ENCODE data around the gene SEMA5A.

The SEMA5A gene

DNA sequence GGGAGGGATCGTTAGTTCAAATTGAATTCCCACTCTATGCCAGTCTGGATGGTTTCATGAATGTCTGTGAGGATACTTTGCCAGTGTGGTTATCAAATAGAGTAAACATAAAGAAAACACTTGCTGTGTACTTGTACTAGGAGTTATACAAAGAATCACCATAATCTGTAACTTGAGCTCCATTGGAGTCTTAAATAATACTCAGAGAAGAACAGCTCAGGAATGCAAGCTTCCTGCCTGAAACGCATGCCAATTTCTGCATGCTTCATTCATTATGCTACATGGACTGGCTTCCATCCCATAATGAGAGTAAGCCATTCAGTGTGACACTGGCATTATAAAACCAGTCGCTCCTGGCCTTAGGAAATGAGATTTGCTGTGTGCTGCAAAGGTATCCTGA lies 351.4 kb downstream of the SEMA5A start:
- no peak for DNase-seq

DNA sequence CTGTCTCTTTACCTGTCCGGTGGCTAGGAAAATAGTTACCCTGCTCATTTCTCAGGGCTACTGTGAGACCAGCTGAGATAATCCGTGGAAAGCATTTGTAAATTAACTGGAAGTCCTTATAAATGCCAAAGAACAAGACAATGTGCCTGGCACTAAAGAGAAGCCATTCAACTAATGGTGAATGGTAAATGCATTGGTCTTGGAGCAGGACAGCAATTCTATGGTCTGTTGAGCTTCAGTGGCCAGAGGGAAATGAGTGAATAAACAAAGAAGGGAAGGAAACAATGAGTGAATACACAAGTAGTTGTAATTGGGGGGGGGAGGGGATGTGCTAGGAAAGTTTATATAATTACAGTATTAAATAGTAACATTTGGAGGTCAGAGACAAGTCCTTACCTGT lies 353.6 kb downstream of the SEMA5A start:
- DNase-seq: no peak

DNA sequence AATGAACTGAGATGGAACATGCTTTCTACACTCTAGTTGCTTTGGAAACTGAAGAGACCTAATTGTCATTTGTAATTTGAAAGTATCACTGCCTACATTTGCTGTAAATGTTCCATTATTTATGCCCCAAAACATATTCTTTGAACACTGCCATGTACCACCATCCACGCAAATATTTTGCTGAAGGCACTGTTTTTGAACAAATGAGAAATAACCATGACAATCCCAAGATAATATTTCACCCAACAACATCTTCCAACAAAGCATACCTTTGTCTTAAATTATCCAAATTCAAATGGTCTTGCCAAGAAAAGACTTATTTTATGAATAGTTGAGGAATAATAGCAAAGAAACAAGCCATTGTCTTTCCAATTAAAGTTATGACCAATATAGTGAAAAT lies 356.2 kb downstream of the SEMA5A start:
- no peak for DNase-seq

DNA sequence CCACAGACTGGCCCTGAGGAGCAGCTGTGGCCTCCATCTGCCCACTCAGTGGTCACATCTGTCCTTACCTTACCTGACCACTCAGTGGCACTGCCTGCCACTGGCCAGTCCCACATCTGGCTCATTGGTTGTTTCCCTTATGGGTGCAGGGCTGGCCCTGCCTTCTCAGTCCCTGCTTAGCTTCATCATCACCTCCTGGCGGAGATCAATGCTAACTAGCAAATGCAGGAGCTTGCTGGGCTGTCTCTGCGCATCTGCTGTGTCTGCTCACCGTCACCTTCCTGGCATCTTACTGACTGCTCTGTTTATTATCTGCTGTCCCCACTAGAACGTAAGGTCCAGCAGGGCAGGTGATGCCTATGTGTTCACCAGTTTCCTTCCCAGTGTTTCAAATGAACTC lies 356.9 kb downstream of the SEMA5A start:
- no peak for DNase-seq

DNA sequence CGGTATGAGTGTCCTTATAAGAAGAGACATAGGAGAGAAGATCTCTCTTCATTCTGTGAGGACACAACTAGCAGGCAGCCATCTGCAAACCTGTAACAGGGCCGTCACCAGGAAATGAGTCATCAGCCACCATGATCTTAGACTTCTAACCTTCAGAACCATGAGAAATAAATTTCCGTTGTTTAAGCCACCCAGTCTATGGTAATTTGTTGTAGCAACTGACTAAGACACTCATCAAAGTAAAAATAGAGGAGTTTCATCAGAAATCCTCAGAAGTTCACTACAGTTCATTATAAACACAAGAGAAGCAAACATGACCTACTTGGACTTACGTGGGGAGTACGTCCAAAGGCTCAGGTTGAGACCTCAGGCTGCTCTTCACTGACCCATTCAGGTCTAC lies 357.7 kb downstream of the SEMA5A start:
- DNase-seq: no peak

DNA sequence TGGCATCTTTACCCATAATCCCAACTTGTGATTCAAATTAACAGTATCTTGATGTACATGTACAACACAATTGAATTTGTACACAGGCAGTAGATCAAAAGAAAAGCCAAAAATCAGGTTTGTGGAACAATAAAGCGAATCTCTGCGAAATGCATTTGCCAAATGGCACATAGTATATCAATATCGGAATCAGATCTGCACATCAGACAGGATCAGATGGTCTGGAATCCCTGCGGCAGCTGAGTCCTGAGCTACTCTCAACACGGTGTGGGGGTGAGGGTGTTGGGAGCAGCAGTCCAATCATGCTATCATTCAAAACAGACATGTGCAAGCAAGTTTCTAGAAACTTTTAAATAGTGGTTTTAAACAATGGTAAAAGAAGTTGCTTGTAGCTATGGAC lies 358.3 kb downstream of the SEMA5A start:
- DNase-seq: no peak

DNA sequence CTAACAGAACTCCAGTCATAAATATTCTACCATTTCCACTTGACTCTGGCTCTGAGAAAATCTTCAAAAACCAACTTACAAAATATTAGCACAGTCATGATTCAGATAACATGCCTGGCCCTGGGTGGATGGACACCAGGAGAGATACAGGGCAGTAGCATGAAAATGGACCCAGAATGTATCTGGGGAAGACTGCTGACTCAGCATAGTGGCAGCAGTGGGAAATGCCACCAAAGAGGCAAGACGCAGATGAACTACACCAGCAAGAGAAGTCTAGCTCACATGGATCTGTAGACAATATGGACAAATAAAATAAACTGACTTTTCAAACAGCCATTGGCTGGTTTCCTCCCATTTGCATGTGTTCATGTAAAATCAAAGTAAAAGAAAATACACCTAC lies 359.8 kb downstream of the SEMA5A start:
- DNase-seq: no peak

DNA sequence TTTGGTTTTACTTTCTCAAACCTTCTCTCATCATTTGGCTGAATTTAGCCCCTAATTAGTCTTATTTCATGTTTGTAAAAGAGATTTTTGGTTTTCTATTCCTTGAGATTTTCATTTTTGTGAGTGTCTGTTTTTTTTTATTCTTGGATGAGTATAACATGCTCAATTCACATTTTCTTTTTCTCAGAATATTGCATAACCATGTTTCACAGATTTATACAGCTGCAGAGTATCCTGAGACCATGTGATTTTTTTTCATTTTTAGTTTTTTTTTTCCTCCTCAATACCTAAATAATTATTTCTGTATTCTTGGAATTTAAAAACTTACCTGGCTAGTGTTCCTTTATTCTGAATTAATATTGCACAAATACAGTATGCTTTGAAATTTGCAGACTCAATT lies 361.9 kb downstream of the SEMA5A start:
- no peak for DNase-seq

DNA sequence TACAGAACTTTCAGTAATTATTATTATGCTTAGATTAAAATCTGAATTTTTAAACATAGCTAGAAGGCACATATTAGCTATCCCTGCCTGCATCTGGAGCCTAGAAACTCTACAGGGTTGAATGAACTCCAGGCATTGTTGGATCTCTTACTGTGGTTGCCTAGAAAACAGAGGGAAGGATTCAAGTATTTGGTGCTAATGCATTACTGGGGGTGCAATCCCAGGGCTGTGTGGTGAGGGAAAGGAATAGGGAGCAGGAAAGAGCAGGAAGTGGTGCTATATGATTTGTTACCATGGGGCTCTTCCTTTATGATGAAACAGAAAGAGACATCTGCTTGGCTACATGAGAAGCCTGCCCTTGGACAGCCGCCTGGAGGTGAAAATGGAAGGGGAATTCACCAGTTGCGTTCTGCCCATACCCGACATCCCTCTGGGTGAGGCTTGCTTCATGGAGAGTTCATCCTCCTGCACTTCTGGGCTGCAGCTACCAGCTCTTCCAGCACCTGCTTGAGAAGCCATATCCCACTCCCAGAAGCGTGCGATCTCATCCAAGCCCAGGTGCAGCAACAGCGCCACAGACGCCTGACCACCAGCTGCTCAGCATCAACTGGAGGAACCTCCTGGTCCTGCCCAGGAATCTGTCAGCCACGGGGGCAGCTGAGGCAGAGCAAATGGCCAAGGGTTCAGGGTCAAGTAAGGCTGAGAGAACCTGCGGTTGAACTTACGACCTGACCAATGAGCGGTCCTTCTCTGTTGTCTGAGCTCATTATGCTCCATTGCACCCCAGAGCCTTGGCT lies 362.8 kb downstream of the SEMA5A start:
- no peak for DNase-seq

DNA sequence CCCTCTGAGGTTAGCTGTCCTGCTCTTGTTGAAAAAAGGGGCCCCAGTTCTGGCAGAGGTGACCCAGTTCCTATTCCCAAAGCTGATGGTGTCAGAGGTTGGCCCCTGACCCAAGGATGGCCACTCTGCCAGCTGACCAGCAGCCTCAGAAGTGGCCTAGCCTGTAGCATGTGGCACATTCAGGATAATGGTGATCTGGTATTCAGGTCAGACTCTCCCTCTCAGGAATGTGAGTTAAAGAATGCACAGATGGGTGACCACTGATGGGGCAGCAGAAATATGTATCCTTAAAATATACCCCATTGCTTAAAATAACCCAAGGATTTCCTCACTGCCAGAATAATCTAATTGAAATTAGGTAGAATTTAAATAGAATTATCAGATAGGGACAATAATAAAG lies 369.2 kb downstream of the SEMA5A start:
- DNase-seq: no peak

DNA sequence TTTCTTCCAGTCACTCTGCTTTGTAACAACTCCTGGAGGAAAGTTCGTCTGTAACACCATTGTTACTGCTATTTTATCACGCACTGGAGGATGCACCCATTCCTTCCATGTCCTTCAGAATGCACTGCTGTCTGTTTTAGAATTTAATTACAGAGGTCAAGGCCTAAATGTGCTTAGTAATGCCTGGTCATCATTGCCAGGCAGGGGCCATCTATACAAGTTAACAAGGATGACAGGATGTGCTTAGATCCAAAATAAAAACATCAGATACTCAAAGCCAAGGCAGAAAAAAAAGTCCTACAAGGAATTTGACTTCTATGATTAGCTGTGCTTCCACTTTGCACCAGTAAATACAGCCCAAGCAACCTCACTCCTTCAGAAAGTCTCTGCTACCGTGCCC lies 371.4 kb downstream of the SEMA5A start:
- DNase-seq: no peak

DNA sequence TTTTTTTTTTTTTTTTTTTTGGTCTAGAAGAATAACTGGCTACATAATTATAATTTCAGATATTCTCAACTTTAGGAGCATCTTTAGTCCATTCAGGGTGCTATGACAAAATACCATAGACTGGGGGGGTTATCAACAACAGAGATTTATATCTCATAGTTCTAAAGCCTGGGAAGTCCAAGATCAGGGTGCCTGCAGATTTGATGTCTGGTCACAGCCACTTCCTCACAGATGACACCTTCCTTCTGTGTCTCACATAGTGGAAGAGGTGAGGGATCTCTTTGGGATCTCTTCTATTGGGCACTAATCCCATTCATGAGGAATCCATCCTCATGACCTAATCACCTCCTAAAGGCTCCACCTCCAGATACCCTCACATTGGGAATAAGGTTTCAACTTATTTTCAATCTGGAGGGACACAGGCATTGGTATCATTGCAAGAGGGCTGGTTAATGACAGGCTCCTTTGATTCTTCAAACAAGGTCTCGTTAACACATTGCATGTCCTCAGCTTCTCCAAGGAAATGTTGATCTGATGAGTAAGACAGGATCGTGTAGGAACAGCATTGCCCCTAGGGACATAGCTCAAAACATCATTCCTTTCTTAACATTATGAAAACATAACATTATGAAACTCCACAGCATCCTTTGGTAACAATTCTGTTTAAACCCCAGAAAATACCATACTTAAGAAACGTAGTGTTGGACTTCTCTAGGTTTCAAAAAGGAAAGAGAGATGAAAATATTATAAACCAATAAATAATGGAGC lies 372.4 kb downstream of the SEMA5A start:
- no peak for DNase-seq

DNA sequence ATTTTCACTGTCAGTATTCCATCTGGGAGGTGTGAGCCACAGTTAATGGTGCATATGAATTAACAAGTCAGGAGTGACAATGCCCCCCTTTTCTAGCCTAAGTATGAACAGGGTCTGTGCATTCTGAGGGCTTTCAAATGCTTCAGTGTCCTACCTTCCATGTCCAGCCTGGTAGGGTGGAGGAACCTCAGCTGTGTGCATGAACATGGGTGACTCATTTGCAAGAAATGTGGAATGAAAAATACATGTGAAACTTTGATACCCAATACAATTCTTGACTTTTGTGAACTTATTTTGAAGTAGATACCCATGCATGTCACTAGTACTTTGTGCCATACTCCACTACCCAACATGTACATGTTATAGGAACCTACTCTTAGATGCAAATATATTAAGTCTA lies 375.8 kb downstream of the SEMA5A start:
- DNase-seq: no peak

DNA sequence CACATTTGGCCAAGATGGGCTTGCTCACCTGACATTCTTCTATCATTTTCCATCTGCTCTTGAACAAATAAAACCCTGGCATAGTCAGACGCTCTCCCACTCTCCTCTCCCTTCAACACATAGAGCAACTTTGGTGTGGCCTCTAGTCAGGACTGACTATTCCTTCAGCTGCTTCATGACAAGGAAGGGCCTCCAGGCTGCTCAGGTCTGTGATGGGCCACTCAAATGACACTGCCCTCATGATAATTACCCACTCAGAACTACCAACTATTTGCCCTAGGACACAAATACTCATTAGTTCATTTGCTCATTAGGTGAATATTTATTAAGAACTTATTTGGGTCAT lies 376.3 kb downstream of the SEMA5A start:
- DNase-seq: no peak

DNA sequence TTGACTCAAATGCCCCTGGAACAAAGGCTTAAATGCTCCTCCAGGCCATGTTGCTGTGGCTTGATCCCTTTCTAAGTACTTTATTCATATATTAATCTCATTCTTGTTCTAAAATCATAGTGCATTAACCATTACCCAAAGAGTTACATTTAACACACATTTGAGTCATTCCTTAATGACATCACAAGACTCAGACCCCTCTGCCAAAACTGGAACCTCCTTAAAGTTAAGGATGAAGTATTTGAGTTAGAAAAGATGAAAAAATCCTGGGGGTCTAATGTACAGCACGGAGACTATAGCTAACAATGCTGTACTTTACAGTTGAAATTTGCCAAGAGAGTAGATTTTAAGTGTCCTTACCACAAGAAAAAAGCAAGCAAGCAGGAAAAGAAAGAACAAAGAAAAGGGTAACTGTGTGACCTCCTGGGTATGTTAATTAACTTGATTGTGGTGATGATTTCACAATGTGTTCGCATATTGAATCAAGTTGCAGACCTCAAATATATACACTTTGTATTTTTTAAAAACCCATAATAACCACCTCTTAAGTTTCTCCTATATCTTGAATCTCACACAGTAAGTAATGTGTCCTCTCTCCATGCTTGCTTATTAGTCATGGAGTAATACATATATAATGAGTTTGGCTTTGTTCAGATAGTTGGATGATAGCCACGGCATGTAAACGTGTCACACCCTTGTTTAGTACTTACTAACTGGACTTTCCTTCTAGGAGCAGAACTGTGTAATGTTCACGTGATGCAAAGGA lies 376.9 kb downstream of the SEMA5A start:
- DNase-seq: no peak

DNA sequence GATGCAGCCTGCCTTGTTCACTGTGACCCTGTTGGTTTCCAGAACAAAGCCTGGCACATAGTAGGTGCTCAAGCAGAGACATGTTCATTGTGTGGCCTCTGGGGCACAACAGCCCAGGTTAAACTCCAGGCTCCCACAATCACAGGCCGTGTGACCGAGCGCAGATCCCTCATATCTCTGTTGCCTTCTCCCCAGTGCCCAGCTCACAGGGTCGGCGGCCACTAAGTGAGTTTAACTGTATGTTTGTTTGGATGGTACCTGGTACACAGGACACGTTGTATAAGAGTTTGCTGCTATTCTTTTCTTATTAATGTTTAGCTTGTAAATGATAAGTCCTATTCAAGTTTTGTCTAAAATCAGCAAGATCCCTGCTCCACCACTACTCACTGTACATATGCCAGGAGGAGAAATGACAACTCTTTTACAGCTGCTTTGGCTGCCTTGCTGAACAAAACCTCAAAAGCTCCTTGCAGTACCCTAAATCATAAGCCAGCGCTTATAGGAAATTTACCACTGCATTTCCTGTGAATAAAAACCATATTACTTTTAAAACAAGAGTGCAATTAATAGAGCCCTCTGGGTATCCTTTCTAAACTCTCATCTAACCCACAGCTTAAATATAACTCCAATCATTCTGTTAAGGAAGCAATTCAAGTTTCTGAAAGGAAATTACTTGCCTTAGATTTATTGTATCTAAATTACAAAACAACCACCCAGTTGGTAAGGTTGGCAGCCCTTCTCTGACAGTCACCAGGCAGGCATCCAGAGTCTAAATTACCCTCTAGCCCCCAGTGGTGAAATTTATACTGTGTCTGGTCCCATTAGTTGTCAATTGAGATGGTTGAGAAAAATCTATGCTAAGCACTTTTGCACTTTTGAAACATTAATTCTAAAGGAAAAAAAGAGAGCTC lies 379.4 kb downstream of the SEMA5A start:
- no peak for DNase-seq

DNA sequence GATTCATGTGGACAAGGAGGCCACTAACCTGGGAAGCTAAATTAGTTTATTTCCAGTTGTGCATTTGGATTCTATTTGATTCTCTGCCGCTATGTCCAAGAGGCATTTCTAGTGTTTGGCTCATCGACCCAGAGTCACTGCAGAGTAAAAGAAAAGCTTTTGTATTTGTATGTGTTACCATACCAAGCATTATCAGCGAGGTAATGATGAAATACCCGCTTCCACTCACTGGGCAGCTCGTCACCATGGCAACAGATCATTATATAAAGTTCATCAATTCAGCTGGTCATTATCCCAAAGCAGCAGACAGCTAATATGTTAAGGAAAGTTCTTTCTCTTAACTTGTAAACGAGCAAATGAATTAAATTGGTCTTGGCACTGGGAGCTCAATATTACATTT lies 380.3 kb downstream of the SEMA5A start:
- DNase-seq: no peak

DNA sequence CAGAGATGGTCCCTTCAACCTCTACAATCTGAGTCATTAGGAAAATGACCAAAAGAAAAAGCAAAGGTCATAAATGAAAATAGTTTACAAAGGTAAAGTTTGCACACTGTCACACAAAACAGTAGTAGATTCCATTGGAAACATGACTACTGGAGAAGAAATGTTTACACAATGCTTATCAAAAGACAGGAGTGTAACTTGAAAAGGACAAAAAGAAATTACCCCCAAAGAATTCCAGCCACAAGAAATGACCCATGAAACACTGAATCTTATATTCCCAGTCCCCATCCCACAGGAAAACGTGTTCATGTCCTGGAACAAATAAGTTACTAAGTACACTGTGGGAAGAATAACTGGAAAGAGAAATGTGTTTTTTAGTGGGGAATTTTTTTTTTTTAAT lies 385.1 kb downstream of the SEMA5A start:
- no peak for DNase-seq

DNA sequence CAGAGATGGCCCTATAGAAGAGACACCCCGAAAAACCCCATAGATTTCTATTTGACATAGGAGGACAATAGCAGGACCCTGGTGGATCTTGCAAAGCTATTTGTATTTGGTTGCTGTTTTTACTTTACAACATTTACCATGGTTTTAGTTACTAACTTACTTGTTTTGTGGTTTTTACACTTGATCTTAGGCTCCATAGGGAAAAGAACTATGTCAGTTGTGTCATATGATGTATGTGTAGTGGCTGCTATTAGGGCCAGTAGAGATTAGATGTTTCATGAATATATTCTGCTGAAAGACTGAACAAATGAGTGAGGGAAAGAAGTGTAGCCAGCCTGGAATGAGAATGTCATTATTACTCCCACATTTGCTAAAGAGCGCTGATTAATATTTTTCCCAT lies 388.1 kb downstream of the SEMA5A start:
- no peak for DNase-seq

DNA sequence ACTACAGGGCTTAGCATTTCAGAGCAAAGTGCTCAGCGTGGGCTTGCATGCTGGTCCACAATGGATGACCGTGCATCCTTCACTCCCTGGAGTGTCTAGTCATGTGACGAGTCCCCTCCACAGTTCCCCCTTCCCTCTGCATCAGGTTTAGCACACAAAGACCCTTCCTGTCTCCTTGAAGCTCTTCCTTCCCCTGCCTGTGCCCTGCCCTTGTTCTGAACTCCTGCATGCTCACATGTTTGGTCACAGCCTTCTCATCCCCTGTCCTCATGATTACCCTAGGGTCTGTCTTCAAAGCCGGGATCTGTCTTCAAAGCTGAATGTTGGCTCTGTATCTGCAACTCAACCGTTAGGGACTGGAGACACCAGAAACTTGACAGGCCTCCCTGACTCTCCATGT lies 388.9 kb downstream of the SEMA5A start:
- no peak for DNase-seq

DNA sequence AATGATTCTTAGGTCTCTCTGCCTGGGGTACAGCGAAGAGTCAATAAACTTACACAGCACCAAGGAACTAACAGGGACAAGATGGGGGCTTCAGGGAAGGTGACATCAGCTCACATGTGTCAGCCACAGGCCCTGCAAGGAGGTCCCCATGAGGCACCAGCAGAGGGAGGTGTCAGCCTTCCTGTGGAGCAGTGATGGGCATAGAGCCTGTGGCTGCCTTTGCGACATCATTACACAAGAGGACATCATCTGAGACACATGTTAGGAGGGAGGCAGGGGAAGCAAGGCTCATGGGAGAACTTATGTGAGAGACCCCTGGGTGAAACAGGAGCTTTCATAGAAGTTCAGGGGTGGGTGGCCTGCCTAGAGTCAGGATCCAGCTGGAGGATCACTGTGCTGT lies 389.6 kb downstream of the SEMA5A start:
- no peak for DNase-seq

DNA sequence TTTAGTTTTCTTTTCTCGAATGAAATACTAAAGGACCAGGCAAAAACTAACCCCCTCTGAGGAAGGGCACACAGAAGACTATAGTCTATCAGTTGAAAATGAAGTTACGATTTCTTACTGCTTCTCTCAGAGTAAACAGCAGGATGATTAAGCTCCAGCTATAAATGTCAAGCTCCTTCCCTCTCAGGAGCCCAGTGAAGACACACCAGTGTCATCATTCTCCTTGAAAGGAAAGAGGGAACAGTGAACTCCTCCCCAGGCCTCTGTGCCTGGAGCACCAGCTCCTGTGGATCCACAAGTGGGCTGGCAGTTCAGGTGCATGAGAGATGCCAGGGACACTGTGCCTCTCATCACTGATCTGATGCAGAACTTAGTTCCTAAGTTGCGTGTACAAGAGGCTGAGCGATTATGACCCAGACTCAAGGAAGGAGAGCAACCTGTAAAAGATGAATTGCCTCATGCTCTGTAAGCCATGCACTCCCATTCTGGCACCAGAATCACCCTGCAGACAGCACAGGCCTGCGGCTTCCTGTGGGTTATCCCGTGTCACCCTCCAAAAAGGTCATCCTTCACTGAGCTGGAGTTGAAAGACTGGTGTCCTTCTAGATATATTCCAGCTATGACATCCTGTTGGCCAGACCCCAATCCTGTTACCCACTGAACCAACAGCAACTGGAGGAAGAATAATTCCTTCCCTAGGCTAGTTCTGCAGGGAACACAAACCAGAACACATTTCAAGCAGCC lies 394.0 kb downstream of the SEMA5A start:
- DNase-seq: no peak
